NCI-H2107 treated with DMSO at 0.1 percent for 48 hours (cell line): ENCODE measurements around the gene CCDC61.
A peak's percentile ranks its signal among the peaks of the same experiment; 100 is the strongest.

ENCODE experiments used
- DNase-seq: peaks from one replicate; lab custom pipeline; 2025; ENCODE audit not compliant: unreplicated experiment; lab: John Stamatoyannopoulos, UW

Gene CCDC61, protein sequence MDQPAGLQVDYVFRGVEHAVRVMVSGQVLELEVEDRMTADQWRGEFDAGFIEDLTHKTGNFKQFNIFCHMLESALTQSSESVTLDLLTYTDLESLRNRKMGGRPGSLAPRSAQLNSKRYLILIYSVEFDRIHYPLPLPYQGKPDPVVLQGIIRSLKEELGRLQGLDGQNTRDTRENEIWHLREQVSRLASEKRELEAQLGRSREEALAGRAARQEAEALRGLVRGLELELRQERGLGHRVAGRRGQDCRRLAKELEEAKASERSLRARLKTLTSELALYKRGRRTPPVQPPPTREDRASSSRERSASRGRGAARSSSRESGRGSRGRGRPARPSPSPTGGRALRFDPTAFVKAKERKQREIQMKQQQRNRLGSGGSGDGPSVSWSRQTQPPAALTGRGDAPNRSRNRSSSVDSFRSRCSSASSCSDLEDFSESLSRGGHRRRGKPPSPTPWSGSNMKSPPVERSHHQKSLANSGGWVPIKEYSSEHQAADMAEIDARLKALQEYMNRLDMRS

DNA sequence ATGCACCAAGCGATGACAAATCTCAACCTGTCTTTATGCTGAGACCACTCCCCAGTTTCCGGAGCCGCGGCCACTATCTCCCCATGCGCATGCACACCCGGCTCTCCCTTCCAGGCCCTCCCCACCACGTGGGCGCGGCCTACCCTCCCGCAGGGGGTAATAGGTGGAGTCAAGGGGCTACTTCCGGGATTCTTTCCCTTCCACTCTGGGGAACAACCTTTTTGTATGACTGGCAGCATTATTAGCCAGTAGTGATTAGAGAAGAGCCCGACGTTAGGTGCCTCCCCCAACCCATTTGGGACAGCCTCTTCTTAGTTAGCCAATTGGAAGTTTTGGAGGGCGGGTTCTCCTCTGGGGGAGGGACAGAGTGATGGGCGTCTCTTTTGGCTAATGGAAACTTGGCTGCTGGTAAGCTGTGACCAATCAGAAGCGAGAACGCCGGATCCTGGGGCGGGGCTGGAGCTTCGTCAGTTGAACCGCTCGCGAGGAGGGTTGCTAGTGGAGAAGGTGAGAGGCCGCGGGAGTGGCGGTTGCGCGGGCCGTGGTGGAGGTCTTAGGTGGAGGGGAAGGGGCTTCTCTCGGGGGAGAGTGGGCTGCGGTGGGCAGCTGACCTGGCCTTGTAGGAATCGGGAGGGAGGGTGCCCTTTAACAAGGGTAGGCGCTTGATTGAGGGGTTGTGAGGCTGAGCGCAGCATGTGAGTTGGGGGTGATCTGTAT, at the start of gene CCDC61:
Gene CCDC61, plus strand, starts transcription at position 470 of the 717 bp plus-strand sequence. CDS start 7,552 bp downstream, outside the sequence.
- DNase-seq, result peak; percentile 99

- no peak for DNase-seq
These were observed 47.3 kb upstream of the CCDC61 start for GRCh38 chr19:45947926-45948325.

DNA sequence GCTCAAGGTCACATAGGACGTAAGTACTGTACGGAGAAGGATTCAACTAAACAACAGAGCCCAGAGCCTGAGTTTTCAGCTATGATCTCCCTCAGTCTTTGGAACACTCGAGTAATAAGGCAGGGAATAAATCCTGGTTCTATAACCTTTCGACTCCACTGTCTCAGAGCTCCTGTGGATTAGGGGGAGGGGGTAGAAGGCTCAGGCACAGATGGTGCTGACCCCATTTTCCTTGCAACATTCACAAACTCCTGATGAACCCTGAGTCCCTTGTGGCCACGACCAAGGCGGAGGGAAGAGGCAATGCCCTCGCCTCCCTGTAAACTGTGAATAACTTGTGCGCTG, 43.0 kb upstream of the CCDC61 start:
- DNase-seq, result no peak

GRCh38 chr19:45952686-45953505, 42.4 kb upstream of the CCDC61 start:
- DNase-seq, result no peak

DNA sequence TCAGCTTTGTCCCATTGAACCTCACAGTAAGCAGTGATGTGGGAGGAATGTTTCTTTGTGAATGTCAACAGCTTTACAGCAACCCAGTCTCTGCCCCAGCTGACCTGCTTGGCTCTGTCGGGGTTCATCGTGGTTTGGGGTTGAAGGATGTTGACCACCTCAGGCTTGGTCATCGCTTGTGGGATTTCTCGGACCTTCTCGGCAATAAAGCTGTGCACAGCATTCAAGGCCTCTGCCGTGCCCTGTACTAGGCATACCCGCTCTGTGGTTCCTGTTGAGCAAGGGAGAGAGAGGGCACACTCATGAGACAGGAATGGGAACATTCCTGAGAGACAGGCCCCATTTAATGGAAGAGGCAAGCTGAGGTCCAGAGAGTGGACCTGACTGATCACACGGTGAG, 41.6 kb upstream of the CCDC61 start:
- DNase-seq, result no peak

DNA sequence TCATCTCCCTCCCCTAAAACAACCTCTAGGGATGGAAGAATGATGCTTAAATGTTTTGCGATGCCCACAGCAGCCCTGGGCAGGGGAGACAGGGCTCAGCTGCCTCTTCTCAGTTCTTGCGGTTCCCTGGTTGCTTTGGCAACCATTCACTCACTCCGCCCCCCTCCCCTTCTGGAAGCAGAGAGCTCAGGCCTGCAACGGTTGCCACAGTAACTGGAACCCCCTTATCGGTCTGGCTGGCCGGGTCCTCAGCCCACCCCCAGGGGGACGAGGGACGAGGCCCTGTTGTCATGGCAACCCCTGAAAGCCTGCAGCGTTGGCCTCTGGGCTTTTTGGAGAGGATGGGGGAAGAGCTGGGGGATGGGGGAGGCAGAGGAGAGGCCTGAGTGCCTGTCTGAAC, 41.1 kb upstream of the CCDC61 start:
- peak; percentile 16 for DNase-seq

DNA sequence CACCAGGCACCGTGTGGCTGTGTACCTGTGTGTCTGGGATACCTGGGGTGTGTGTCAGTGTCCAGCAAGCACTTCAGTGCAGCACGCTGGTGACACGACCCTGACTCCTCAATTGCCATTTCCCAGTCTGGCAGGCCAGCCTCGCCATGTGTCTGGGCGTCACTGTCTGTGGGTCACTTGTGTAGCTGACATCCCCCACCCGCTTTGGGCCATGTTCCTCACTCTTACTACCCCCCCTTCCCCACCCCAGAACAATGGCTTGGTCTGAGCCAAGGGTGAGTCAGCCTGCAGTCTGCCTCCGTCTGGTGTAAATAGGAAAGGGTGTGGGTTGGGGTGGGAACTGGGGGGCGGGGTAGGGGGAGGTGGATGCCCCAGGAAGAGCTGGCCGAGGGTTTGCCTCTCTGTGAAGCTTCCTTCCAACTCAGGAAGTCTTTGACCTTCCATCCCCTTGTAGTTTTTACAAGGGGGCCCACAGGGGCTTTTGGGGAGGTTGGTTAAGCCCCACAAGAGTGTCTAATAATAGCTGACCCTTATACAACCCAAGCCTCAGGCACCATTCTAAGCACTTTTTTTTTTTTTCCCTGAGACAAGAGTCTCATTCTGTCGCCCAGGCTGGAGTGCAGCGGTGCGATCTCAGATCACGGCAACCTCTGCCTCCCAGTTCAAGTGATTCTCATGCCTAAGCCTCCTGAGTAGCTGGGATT, 39.2 kb upstream of the CCDC61 start:
- no peak for DNase-seq

- DNase-seq, result no peak
These were observed 36.9 kb upstream of the CCDC61 start for GRCh38 chr19:45958320-45958719.

- no peak for DNase-seq
These were observed 36.3 kb upstream of the CCDC61 start for GRCh38 chr19:45958769-45959516.

GRCh38 chr19:45959517-45960025, 35.7 kb upstream of the CCDC61 start:
- DNase-seq, result no peak

DNA sequence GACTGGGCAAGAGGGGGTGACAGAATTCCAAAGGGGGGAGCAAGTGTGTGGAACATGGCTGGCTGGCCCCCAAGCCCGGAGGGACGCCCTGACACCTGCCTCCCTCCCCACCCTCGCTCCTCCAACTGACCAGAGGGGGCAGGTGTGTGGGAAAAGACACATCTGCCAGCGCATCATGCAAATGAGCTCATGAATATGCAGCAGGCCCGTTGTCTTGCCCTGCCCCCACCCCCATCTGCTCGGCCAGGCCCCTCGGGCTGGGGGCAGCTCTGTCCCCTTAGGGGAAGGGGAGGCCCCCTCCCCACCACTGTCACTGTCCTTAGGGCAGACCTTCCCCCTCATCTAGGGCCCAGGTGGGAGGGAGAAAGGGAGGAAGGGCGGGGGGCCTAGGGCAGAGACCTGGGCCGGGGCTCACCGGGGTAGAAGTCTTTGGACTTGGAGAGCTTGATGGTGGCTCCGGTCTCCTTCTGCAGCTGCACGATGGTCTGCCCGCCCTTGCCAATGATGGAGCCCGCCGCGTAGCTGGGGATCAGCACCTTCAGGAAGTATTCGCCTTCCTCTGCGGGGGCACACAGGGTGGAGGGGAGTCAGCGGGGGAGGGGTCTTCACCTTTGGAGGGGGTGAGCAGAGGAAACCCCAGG, 34.6 kb upstream of the CCDC61 start:
- DNase-seq, result no peak

DNA sequence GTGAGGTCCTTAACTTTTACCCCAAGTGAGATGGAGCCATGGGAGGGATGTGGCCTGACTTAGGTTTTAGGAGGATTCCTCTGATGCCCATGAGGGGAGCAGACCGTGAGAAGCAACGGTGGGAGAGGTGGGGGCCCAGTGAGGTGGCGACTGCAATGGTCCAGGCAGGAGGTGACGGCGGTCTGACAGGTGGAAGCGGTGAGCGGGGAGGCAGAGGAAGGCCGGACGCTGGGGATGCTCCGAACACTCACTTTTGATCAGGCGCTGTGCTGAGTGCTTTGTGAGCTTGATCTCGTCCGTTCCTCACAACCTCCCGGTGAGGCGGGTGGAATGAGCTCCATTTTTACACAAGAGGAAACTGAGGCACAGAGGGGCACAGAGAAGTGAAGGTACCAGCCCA, 33.2 kb upstream of the CCDC61 start:
- no peak for DNase-seq

GRCh38 chr19:45967246-45967645, 28.0 kb upstream of the CCDC61 start:
- no peak for DNase-seq

DNA sequence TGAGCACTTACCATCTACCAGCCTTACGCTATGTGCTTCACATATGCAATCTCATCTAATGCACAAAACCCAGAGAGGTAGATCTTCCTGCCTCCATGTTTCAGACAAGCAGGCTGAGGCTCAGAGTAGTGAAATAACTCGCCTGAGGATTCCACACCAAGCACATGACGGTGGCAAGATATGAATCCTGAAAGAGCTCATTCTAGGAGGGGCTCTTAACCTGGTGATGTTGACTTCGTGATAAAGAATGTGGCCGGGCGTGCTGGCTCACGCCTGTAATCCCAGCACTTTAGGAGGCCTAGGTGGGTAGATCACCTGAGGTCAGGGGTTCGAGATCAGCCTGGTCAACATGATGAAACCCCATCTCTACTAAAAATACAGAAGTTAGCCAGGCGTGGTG, 26.6 kb upstream of the CCDC61 start:
- no peak for DNase-seq

- DNase-seq, result no peak
These were observed 25.6 kb upstream of the CCDC61 start for GRCh38 chr19:45969676-45970075.

DNA sequence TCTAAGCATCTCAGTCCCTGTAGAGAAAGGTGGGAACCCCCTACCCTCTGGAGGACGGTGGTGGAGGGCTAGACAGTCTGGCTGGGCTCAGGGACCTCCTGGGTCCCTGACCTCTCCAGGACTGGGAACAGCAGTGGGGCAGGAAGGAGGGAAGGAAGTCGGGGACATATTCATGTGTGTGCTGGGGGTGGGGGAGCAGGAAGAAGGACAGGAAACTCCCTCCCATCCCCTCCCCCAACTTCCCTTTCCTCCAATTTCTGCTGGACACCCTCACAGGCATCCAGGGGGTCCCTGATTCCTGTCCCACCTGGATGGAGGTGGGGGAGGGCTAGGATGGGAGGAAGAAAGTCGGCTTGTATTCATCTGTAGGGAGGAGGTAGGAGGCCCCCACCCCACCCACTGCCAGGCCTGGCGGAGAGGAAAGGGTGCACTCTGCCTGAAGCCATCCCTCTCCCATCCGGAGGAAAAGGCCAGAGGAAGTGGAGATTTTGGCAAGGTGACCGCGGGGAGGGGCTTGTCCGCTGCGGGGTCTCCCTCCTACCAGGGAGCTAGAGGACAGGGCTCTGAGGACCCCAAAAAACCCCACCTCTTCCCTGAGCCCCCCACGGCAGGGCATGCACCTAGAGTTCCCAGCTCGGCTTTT, 23.9 kb upstream of the CCDC61 start:
- no peak for DNase-seq

DNA sequence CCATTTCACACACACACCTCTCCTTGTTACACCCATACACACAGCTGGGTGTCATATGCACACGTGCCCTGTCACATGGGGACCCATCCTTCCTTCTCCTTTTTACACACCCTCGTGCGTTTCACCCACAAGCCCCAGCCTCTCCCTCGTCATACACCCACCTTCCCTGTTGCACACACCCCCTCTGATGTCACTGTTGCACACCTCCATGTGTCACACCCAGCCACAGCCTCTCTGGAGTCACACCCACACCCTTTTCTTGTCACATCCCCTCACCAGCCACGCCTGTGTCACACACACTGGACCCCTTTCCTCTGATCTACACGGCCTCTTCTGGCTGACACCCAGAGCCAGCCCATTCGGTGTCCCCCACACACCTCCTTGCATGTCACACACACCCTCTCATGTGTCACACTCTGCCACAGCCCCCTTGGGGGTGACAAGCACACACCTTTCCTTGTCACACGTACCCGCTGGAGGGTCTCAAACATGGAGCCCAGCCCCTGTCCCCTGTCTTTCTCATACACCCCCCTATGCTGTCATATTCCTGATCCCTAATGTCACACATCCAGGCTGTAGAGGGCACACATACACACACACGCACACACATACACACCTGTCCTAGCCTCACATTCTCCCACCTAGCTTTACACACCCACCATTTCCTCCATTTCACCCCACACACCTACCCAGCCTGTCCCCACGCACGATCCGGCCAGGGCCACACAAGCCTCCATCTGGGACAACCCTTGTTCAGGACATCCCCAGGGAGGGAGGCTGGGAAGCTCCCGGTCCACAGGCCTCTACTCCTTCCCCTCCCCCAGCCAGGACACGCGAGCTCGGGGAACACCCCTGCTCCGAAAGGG, 23.0 kb upstream of the CCDC61 start:
- DNase-seq, result no peak

- DNase-seq, result no peak
These were observed 22.2 kb upstream of the CCDC61 start for GRCh38 chr19:45972947-45973540.
